GM23338 (cell line): ENCODE measurements around the gene NKX2-3. TPM values are rescaled to one million over a fixed set of nuclear protein-coding genes. Genes with fewer than 3 reads are reported as not detected.
A peak's percentile ranks its signal among the peaks of the same experiment; 100 is the strongest.

Experiments
- ATAC-seq: fragments of 200-7000 bp; cut with Tn5 transposase; 3 replicates; pipeline ENCODE4 v1.9.1; 2020
- DNase-seq: peaks from one replicate; pipeline ENCODE4 v3.0.0-alpha.2; 2015; ENCODE audit warnings: low spot score
- H2AFZ ChIP-seq: fragments of 200-600 bp; sonication (generic); 2 replicates; pipeline ENCODE4 v1.8.0; 2016; ENCODE audit warnings: antibody characterized with exemption, mild to moderate bottlenecking, moderate library complexity
- H3F3A ChIP-seq: fragments of 200-600 bp; sonication (generic); replicated peaks from 2 replicates; pipeline ENCODE4 v1.8.0; 2017; ENCODE audit warnings: antibody characterized with exemption, mixed run types, low read depth
- H3K27ac ChIP-seq: fragments of 200-600 bp; sonication (generic); 2 replicates; pipeline ENCODE4 v1.6.1; 2016; ENCODE audit warnings: low read depth
- H3K27me3 ChIP-seq: fragments of 200-600 bp; sonication (generic); 2 replicates; pipeline ENCODE4 v1.8.0; 2016; ENCODE audit warnings: mild to moderate bottlenecking, mixed run types, moderate library complexity; ENCODE audit not compliant: insufficient read depth
- H3K36me3 ChIP-seq: fragments of 200-600 bp; sonication (generic); 2 replicates; pipeline ENCODE4 v1.8.0; 2016; ENCODE audit warnings: mild to moderate bottlenecking; ENCODE audit not compliant: insufficient read depth
- H3K4me1 ChIP-seq: fragments of 200-600 bp; sonication (generic); 2 replicates; pipeline ENCODE4 v1.8.0; 2016; ENCODE audit warnings: mild to moderate bottlenecking, moderate library complexity; ENCODE audit not compliant: insufficient read depth
- H3K4me2 ChIP-seq: fragments of 200-600 bp; sonication (generic); 2 replicates; pipeline ENCODE4 v1.7.1; 2017; ENCODE audit warnings: mixed run types
- H3K4me3 ChIP-seq: fragments of 200-600 bp; sonication (generic); 2 replicates; pipeline ENCODE4 v1.6.1; 2016; ENCODE audit warnings: mixed run types
- H3K79me2 ChIP-seq: fragments of 200-600 bp; sonication (generic); replicated peaks from 2 replicates; pipeline ENCODE4 v1.8.0; 2017; ENCODE audit warnings: mild to moderate bottlenecking; ENCODE audit not compliant: insufficient read depth
- H3K9me2 ChIP-seq: fragments of 200-600 bp; sonication (generic); 2 replicates; pipeline ENCODE4 v1.8.0; 2017; ENCODE audit not compliant: insufficient read depth
- H4K20me1 ChIP-seq: fragments of 200-600 bp; sonication (generic); replicated peaks from 2 replicates; pipeline ENCODE4 v1.8.0; 2017; ENCODE audit warnings: mild to moderate bottlenecking; ENCODE audit not compliant: insufficient read depth
- H3K27ac Mint-ChIP-seq: 2 replicates; pipeline ENCODE4 v1.8.0; 2020; ENCODE audit warnings: inconsistent platforms, mild to moderate bottlenecking, moderate library complexity, mixed read lengths
- H3K27me3 Mint-ChIP-seq: 3 replicates; pipeline ENCODE4 v1.8.0; 2022; ENCODE audit warnings: low read depth, mild to moderate bottlenecking, moderate library complexity, mixed read lengths, inconsistent platforms; ENCODE audit not compliant: insufficient read depth, poor library complexity
- H3K36me3 Mint-ChIP-seq: 3 replicates; pipeline ENCODE4 v1.8.0; 2021; ENCODE audit warnings: low read depth, mild to moderate bottlenecking, inconsistent platforms, moderate library complexity, mixed read lengths
- H3K4me1 Mint-ChIP-seq: 3 replicates; pipeline ENCODE4 v1.8.0; 2020; ENCODE audit warnings: mild to moderate bottlenecking, inconsistent platforms, mixed read lengths
- H3K4me3 Mint-ChIP-seq: 3 replicates; pipeline ENCODE4 v1.8.0; 2021; ENCODE audit warnings: moderate library complexity, mild to moderate bottlenecking, inconsistent platforms, mixed read lengths
- H3K9me3 Mint-ChIP-seq: 3 replicates; pipeline ENCODE4 v1.8.0; 2020; ENCODE audit warnings: moderate library complexity, mild to moderate bottlenecking, inconsistent platforms, mixed read lengths
- EZH2 ChIP-seq: fragments of 200-600 bp; sonication (generic); IDR thresholded peaks from one replicate; pipeline ENCODE4 v1.8.0; 2017; ENCODE audit warnings: antibody characterized with exemption, mild to moderate bottlenecking, low read depth; ENCODE audit not compliant: unreplicated experiment
- EZH2phosphoT487 ChIP-seq: fragments of 200-600 bp; sonication (generic); IDR thresholded peaks from one replicate; pipeline ENCODE4 v1.8.1; 2018; ENCODE audit warnings: antibody characterized with exemption; ENCODE audit not compliant: unreplicated experiment
- JUNB ChIP-seq: IDR thresholded peaks from one replicate; pipeline ENCODE4 v1.6.1; 2016; ENCODE audit warnings: antibody characterized with exemption; ENCODE audit not compliant: unreplicated experiment
- NANOG ChIP-seq: IDR thresholded peaks from 2 replicates; pipeline ENCODE4 v1.6.1; 2016; ENCODE audit warnings: antibody characterized with exemption, borderline replicate concordance
- STAT1 ChIP-seq: IDR thresholded peaks from one replicate; pipeline ENCODE4 v1.6.1; 2016; ENCODE audit warnings: antibody characterized with exemption; ENCODE audit not compliant: unreplicated experiment
- ZNF114 ChIP-seq: fragments of 250-450 bp; sonication (Bioruptor Pico); IDR thresholded peaks from 2 replicates; pipeline ENCODE4 v1.5.0; 2020; ENCODE audit warnings: mild to moderate bottlenecking, moderate library complexity
- ZNF331 ChIP-seq: fragments of 250-450 bp; sonication (Bioruptor Pico); IDR thresholded peaks from 2 replicates; pipeline ENCODE4 v1.5.0; 2020; ENCODE audit warnings: low read depth, mild to moderate bottlenecking, moderate library complexity
- polyA plus RNA-seq: library from polyadenylated mRNA; unstranded; fragments of >200 nt; fragmentation: Nextera tagmentation; extraction: Ambion mirVana; gene quantifications from 2 replicates; pipeline ENCODE4 v1.2.1, GENCODE V29; 2016
- total RNA-seq: library from RNA; depleted of rRNA; stranded (reverse); fragments of >200 nt; shearing (Covaris generic); gene quantifications from 2 replicates; pipeline ENCODE4 v1.2.3, GENCODE V29; 2014
- TF ChIP-seq, protein P1 (sequence below): IDR thresholded peaks from one replicate; pipeline ENCODE4 v1.6.1; 2018; ENCODE audit warnings: antibody characterized with exemption; ENCODE audit not compliant: unreplicated experiment
- TF ChIP-seq, protein P2 (sequence below), 2 experiments: fragments of 200-600 bp in 1 of 2; sonication (generic) in 1 of 2; conservative IDR thresholded peaks; 2 replicates each; pipeline versions ENCODE4 v1.5.1 to v1.6.1; 2016 to 2017; ENCODE audit warnings: antibody characterized with exemption in 2 of 2, low read depth in 2 of 2, mild to moderate bottlenecking in 2 of 2, moderate library complexity in 1 of 2
- TF ChIP-seq, protein P3 (sequence below): fragments of 250-450 bp; sonication (Bioruptor Pico); IDR thresholded peaks from 2 replicates; pipeline ENCODE4 v1.5.0; 2020; ENCODE audit warnings: mild to moderate bottlenecking, moderate library complexity

The NKX2-3 gene
- total and polyA plus RNA-seq, 2 experiments from 2014 or later = not detected

DNA sequence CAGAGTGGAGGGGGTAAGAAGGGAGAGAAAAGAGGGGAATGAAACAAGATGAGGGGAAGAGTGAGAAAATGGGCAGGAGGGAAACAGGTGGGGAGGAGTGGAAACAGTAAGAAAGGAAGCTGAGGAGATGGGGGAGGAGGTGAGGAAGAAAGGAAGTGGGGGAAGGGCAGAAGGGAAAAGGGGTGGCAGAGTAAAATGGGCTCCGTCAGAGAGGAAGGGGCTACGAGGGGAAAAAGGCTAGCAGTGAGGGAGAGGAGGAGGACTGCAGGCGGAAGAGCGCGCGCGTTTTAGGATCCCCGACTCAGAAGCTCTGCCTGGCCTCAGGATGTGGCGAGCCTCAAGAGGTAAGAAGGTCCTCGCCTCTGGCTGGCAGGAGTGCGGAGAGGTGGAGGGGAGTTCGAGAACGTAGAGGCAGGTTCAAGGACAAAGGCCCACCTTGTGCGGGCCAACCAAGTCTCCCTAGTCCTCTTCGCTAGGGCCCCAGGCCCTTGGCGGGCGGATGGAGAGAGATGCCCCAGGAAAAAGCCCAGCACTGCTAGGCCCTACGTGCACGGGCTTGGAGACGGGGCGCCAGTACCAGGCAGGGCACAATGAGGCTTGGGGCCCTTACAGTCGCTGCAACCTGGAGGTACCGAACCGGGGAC, 5.8 kb upstream of the NKX2-3 start (continued):
- TF ChIP-seq, protein P1, sequence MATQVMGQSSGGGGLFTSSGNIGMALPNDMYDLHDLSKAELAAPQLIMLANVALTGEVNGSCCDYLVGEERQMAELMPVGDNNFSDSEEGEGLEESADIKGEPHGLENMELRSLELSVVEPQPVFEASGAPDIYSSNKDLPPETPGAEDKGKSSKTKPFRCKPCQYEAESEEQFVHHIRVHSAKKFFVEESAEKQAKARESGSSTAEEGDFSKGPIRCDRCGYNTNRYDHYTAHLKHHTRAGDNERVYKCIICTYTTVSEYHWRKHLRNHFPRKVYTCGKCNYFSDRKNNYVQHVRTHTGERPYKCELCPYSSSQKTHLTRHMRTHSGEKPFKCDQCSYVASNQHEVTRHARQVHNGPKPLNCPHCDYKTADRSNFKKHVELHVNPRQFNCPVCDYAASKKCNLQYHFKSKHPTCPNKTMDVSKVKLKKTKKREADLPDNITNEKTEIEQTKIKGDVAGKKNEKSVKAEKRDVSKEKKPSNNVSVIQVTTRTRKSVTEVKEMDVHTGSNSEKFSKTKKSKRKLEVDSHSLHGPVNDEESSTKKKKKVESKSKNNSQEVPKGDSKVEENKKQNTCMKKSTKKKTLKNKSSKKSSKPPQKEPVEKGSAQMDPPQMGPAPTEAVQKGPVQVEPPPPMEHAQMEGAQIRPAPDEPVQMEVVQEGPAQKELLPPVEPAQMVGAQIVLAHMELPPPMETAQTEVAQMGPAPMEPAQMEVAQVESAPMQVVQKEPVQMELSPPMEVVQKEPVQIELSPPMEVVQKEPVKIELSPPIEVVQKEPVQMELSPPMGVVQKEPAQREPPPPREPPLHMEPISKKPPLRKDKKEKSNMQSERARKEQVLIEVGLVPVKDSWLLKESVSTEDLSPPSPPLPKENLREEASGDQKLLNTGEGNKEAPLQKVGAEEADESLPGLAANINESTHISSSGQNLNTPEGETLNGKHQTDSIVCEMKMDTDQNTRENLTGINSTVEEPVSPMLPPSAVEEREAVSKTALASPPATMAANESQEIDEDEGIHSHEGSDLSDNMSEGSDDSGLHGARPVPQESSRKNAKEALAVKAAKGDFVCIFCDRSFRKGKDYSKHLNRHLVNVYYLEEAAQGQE = no peak
- TF ChIP-seq, protein P2, sequence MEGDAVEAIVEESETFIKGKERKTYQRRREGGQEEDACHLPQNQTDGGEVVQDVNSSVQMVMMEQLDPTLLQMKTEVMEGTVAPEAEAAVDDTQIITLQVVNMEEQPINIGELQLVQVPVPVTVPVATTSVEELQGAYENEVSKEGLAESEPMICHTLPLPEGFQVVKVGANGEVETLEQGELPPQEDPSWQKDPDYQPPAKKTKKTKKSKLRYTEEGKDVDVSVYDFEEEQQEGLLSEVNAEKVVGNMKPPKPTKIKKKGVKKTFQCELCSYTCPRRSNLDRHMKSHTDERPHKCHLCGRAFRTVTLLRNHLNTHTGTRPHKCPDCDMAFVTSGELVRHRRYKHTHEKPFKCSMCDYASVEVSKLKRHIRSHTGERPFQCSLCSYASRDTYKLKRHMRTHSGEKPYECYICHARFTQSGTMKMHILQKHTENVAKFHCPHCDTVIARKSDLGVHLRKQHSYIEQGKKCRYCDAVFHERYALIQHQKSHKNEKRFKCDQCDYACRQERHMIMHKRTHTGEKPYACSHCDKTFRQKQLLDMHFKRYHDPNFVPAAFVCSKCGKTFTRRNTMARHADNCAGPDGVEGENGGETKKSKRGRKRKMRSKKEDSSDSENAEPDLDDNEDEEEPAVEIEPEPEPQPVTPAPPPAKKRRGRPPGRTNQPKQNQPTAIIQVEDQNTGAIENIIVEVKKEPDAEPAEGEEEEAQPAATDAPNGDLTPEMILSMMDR (conservative IDR thresholded peaks at IDR 0.05; ENCODE audit: low read depth in 2 of 2) = no peak
- TF ChIP-seq NANOG (no peak), EZH2 (peak; percentile 48), STAT1 (no peak)

DNA sequence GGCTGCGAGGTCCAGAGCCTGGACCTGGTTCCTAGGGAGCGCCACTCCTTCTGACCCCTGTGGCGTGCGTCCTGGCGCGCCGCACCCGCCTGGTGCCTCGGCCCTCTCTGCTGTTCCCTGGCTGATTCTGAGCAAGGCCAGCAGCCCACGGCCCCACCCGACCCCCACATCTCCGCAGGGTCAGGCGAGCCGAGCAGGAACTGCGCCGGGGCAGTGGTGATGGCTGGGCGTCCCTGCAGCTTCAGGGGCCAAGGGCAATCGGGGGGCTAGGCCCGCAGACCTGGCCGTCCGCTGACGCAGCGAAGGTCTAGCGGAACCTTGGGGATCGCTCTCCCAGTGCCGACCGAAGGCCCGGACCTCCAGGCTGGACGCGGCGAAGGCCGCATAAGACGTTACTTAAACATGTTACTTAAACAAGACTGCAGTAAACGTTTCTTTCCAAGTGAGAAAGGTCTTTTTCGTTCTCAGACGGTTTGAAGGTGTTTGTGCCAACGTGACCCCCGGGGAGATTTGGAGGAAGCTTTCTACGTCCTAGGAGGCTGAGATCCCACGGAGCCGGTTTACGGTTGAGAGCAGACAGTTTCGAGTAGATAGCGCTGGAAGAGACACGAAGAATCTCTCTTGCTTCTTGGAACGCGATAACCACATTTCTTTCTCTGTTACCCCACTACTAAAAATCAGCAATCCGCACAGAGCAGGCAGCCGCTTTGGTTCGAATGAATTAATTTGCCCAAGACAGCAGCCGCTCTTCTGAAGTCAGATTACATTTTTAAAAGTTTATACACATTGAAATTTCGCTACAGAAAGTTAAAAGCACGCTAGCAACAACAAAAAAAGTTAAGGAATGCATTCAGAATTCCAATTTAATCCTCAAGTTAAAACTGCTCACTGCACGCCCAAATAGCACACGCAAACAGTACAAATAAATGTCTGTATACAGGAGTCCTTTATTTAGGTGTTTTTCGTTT, 4.9 kb upstream of the NKX2-3 start:
- H3K36me3 ChIP-seq = no peaks in the 10 kb centered on the region
- no peaks in the 10 kb centered on the region for H3K9me2 ChIP-seq
- no peaks in the 10 kb centered on the region for H3K79me2 ChIP-seq
- H4K20me1 ChIP-seq = peaks cover 27% of the 10 kb centered on the region
- H3K9me3 Mint-ChIP-seq = 0 out of 3 replicates have a peak, but pooled peaks cover 2% of the 10 kb centered on the region
- H3K27ac ChIP-seq = no peak overlapping the region
- H3K4me1 ChIP-seq = peaks cover 74% of the 10 kb centered on the region
- H3K4me3 ChIP-seq = peak overlapping the region; percentile 47
- peaks cover 100% of the 10 kb centered on the region for H3K27me3 Mint-ChIP-seq
- H3K36me3 Mint-ChIP-seq = no peaks in the 10 kb centered on the region
- H2AFZ ChIP-seq = peak overlapping the region; percentile 67
- TF ChIP-seq, protein P3, sequence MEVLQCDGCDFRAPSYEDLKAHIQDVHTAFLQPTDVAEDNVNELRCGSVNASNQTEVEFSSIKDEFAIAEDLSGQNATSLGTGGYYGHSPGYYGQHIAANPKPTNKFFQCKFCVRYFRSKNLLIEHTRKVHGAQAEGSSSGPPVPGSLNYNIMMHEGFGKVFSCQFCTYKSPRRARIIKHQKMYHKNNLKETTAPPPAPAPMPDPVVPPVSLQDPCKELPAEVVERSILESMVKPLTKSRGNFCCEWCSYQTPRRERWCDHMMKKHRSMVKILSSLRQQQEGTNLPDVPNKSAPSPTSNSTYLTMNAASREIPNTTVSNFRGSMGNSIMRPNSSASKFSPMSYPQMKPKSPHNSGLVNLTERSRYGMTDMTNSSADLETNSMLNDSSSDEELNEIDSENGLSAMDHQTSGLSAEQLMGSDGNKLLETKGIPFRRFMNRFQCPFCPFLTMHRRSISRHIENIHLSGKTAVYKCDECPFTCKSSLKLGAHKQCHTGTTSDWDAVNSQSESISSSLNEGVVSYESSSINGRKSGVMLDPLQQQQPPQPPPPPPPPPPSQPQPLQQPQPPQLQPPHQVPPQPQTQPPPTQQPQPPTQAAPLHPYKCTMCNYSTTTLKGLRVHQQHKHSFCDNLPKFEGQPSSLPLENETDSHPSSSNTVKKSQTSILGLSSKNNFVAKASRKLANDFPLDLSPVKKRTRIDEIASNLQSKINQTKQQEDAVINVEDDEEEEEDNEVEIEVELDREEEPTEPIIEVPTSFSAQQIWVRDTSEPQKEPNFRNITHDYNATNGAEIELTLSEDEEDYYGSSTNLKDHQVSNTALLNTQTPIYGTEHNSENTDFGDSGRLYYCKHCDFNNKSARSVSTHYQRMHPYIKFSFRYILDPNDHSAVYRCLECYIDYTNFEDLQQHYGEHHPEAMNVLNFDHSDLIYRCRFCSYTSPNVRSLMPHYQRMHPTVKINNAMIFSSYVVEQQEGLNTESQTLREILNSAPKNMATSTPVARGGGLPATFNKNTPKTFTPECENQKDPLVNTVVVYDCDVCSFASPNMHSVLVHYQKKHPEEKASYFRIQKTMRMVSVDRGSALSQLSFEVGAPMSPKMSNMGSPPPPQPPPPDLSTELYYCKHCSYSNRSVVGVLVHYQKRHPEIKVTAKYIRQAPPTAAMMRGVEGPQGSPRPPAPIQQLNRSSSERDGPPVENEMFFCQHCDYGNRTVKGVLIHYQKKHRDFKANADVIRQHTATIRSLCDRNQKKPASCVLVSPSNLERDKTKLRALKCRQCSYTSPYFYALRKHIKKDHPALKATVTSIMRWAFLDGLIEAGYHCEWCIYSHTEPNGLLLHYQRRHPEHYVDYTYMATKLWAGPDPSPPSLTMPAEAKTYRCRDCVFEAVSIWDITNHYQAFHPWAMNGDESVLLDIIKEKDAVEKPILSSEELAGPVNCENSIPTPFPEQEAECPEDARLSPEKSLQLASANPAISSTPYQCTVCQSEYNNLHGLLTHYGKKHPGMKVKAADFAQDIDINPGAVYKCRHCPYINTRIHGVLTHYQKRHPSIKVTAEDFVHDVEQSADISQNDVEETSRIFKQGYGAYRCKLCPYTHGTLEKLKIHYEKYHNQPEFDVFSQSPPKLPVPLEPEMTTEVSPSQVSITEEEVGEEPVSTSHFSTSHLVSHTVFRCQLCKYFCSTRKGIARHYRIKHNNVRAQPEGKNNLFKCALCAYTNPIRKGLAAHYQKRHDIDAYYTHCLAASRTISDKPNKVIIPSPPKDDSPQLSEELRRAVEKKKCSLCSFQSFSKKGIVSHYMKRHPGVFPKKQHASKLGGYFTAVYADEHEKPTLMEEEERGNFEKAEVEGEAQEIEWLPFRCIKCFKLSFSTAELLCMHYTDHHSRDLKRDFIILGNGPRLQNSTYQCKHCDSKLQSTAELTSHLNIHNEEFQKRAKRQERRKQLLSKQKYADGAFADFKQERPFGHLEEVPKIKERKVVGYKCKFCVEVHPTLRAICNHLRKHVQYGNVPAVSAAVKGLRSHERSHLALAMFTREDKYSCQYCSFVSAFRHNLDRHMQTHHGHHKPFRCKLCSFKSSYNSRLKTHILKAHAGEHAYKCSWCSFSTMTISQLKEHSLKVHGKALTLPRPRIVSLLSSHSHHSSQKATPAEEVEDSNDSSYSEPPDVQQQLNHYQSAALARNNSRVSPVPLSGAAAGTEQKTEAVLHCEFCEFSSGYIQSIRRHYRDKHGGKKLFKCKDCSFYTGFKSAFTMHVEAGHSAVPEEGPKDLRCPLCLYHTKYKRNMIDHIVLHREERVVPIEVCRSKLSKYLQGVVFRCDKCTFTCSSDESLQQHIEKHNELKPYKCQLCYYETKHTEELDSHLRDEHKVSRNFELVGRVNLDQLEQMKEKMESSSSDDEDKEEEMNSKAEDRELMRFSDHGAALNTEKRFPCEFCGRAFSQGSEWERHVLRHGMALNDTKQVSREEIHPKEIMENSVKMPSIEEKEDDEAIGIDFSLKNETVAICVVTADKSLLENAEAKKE (CRISPR knock-in tag) = no peak
- TF ChIP-seq EZH2phosphoT487 = peak; percentile 95
- no peak for TF ChIP-seq JUNB
- TF ChIP-seq ZNF114 (CRISPR knock-in tag) = no peak
- TF ChIP-seq EZH2 = peak; percentile 95
- TF ChIP-seq ZNF331 (CRISPR knock-in tag) = no peak
- peak overlapping the region; percentile 47; the same call in 2 of the 3 replicates for H3K4me3 Mint-ChIP-seq
- no peak overlapping the region for H3K27ac Mint-ChIP-seq
- ATAC-seq = peak; percentile 4
- DNase-seq = peak; percentile 71
- peaks cover 68% of the 10 kb centered on the region for H3K4me1 Mint-ChIP-seq
- peak overlapping the region; percentile 76 for H3K4me2 ChIP-seq
- H3F3A ChIP-seq = peaks cover 30% of the 10 kb centered on the region
- peaks cover 100% of the 10 kb centered on the region for H3K27me3 ChIP-seq
